COLO668 (cell line): ENCODE measurements around the gene ITGB3.

Experiments used
- DNase-seq: peaks from one replicate; lab custom pipeline; 2025; ENCODE audit not compliant: unreplicated experiment; lab: John Stamatoyannopoulos, UW

Gene ITGB3

GRCh38 chr17:47274319-47275069 lies 20.9 kb downstream of the ITGB3 start:
- DNase-seq = no peak

GRCh38 chr17:47275245-47275984 lies 21.8 kb downstream of the ITGB3 start:
- no peak for DNase-seq

- DNase-seq = no peak
Measured at GRCh38 chr17:47276444-47276843, 22.8 kb downstream of the ITGB3 start.

GRCh38 chr17:47276868-47277267 lies 23.2 kb downstream of the ITGB3 start:
- peak; percentile 9 for DNase-seq

GRCh38 chr17:47277921-47278320 lies 24.3 kb downstream of the ITGB3 start:
- no peak for DNase-seq

GRCh38 chr17:47278561-47278960 lies 24.9 kb downstream of the ITGB3 start:
- no peak for DNase-seq

GRCh38 chr17:47279062-47279801 lies 25.6 kb downstream of the ITGB3 start:
- DNase-seq = no peak

- peak; percentile 5 for DNase-seq
Measured at GRCh38 chr17:47280072-47280811, 26.6 kb downstream of the ITGB3 start.

- no peak for DNase-seq
Measured at GRCh38 chr17:47281216-47281615, 27.6 kb downstream of the ITGB3 start.

- DNase-seq = no peak
Measured at GRCh38 chr17:47285003-47285402, 31.4 kb downstream of the ITGB3 start.

GRCh38 chr17:47286198-47286914 lies 32.7 kb downstream of the ITGB3 start:
- DNase-seq = no peak

- DNase-seq = no peak
Measured at GRCh38 chr17:47287068-47287467, 33.4 kb downstream of the ITGB3 start.

GRCh38 chr17:47287639-47288038 lies 34.0 kb downstream of the ITGB3 start:
- no peak for DNase-seq

GRCh38 chr17:47288531-47289116 lies 35.0 kb downstream of the ITGB3 start:
- DNase-seq = no peak

GRCh38 chr17:47289302-47289701 lies 35.7 kb downstream of the ITGB3 start:
- no peak for DNase-seq

- no peak for DNase-seq
Measured at GRCh38 chr17:47290870-47291241, 37.2 kb downstream of the ITGB3 start.

- DNase-seq = no peak
Measured at GRCh38 chr17:47291242-47291873, 37.7 kb downstream of the ITGB3 start.

GRCh38 chr17:47292206-47292605 lies 38.6 kb downstream of the ITGB3 start:
- no peak for DNase-seq

- DNase-seq = no peak
Measured at GRCh38 chr17:47295037-47295873, 41.6 kb downstream of the ITGB3 start.
